Left lung (tissue), 10 donors: ENCODE data around the gene ABHD8. TPM values are rescaled to one million over a fixed set of nuclear protein-coding genes. Genes with fewer than 3 reads are reported as not detected.

Experiments
- ATAC-seq: fragments of 200-7000 bp; cut with Tn5 transposase; one replicate; pipeline ENCODE4 v1.9.1; 2020; ENCODE audit warnings: moderate library complexity
- DNase-seq, 4 donors: peaks; one replicate each; pipeline ENCODE4 v3.0.0-alpha.2; 2013 to 2020
- H3K27ac ChIP-seq, 2 donors: fragments of 200-600 bp; sonication (generic) in 1 of 2; one replicate each; pipeline versions ENCODE4 v1.5.0 to v1.8.0; 2020 to 2021
- H3K27me3 ChIP-seq, 2 donors: fragments of 200-600 bp; sonication (generic) in 1 of 2; one replicate each; pipeline versions ENCODE4 v1.5.0 to v1.8.0; 2020 to 2021
- H3K36me3 ChIP-seq, 2 donors: fragments of 200-600 bp; sonication (generic) in 1 of 2; one replicate each; pipeline versions ENCODE4 v1.5.0 to v1.8.0; 2020 to 2021
- H3K4me1 ChIP-seq, 2 donors: fragments of 200-600 bp; one replicate each; pipeline ENCODE4 v1.8.0; 2021
- H3K4me3 ChIP-seq, 2 donors: fragments of 200-600 bp; sonication (generic) in 1 of 2; one replicate each; pipeline versions ENCODE4 v1.5.0 to v1.8.0; 2020 to 2021; ENCODE audit warnings: mild to moderate bottlenecking in 1 of 2
- H3K9me3 ChIP-seq, 2 donors: fragments of 200-600 bp; sonication (generic) in 1 of 2; one replicate each; pipeline versions ENCODE4 v1.5.0 to v1.8.0; 2020 to 2021
- CTCF ChIP-seq, 2 donors: fragments of 200-600 bp; sonication (generic) in 1 of 2; IDR thresholded peaks; one replicate each; pipeline versions ENCODE4 v1.5.0 to v1.8.0; 2021; ENCODE audit warnings: antibody characterized with exemption in 2 of 2
- intact Hi-C, 2 donors: fragments of 100-400 bp; cut with DNase I; formaldehyde crosslinking; loops; one replicate each; pipeline versions ENCODE4 v1.11.2 to v1.14.2; 2022
- polyA plus RNA-seq, 6 donors: library from polyadenylated mRNA; unstranded; fragments of 120-200 nt; gene quantifications; one replicate each; pipeline ENCODE4 v1.2.1, GENCODE V29; 2013; ENCODE audit not compliant: insufficient read length in 6 of 6
- total RNA-seq, 2 donors: library from RNA; stranded (reverse); fragmentation: NEBNext Ultra II Directional; extraction: Animal tissue kit (Norgen Biotek cat#: 25700); gene quantifications; one replicate each; pipeline ENCODE4 v1.2.1, GENCODE V29; 2021
- donor health status: DM: no; HTN: yes; CAD: no.
- donor health status: DM: no; HTN: no; CAD: no.

The ABHD8 gene
- total and polyA plus RNA-seq, 8 donors, result 6.8 to 17.1 (median 10.5) TPM

GRCh38 chr19:17263712-17264640 lies 39.2 kb downstream of the ABHD8 start:
- peak overlapping the region; percentile 57 to 74 for H3K27ac ChIP-seq
- no peaks in the 10 kb centered on the region for H3K27me3 ChIP-seq
- intact Hi-C loops, result no loop called here
- peak overlapping the region in 1 of 2 donors; percentile 44 for H3K4me3 ChIP-seq
- no peak for ATAC-seq
- TF ChIP-seq CTCF (IDR thresholded peaks at IDR 0.05), result no peak
- no peak for DNase-seq
- peaks cover 6 to 17% of the 10 kb centered on the region in 2 donors for H3K4me1 ChIP-seq
- peaks cover 0 to 13% of the 10 kb centered on the region in 2 donors for H3K36me3 ChIP-seq
- H3K9me3 ChIP-seq, result no peaks in the 10 kb centered on the region

- Histone ChIP-seq H3K36me3 (peaks cover 0 to 17% of the 10 kb centered on the region in 2 donors), H3K9me3 (no peaks in the 10 kb centered on the region), H3K27me3 (no peaks in the 10 kb centered on the region), H3K4me3 (peak overlapping the region in 1 of 2 donors; percentile 44), H3K27ac (no peak overlapping the region), H3K4me1 (peaks cover 0 to 3% of the 10 kb centered on the region in 2 donors)
- no peak for DNase-seq
- TF ChIP-seq CTCF (IDR thresholded peaks at IDR 0.05), result no peak
- intact Hi-C loops, result no loop called here
- no peak for ATAC-seq
These were observed 40.7 kb downstream of the ABHD8 start for GRCh38 chr19:17262557-17262956.

- TF ChIP-seq CTCF (IDR thresholded peaks at IDR 0.05), result peak; percentile 81 to 96
- Histone ChIP-seq H3K27ac (no peak overlapping the region), H3K27me3 (no peaks in the 10 kb centered on the region), H3K9me3 (no peaks in the 10 kb centered on the region), H3K4me3 (no peak overlapping the region), H3K4me1 (peaks cover 0 to 3% of the 10 kb centered on the region in 2 donors), H3K36me3 (peaks cover 0 to 18% of the 10 kb centered on the region in 2 donors)
- intact Hi-C loops, result no loop called here
- ATAC-seq (peak; percentile 99), DNase-seq (peak in 3 of 4 donors; percentile 76 to 97 (median 87))
These were observed 42.3 kb downstream of the ABHD8 start for GRCh38 chr19:17260842-17261325.

- TF ChIP-seq CTCF (IDR thresholded peaks at IDR 0.05), result no peak
- H3K9me3 ChIP-seq, result no peaks in the 10 kb centered on the region
- no peak overlapping the region for H3K27ac ChIP-seq
- ATAC-seq, result no peak
- intact Hi-C loops, result no loop called here
- peaks cover 0 to 18% of the 10 kb centered on the region in 2 donors for H3K36me3 ChIP-seq
- no peak for DNase-seq
- H3K27me3 ChIP-seq, result no peaks in the 10 kb centered on the region
- H3K4me3 ChIP-seq, result no peak overlapping the region
- H3K4me1 ChIP-seq, result peaks cover 0 to 3% of the 10 kb centered on the region in 2 donors
These were observed 43.3 kb downstream of the ABHD8 start for GRCh38 chr19:17259934-17260333.

GRCh38 chr19:17259118-17259780 lies 44.0 kb downstream of the ABHD8 start:
- Histone ChIP-seq H3K27ac (no peak overlapping the region), H3K27me3 (no peaks in the 10 kb centered on the region), H3K4me1 (peaks cover 0 to 3% of the 10 kb centered on the region in 2 donors), H3K4me3 (no peak overlapping the region), H3K9me3 (no peaks in the 10 kb centered on the region), H3K36me3 (peaks cover 0 to 18% of the 10 kb centered on the region in 2 donors)
- intact Hi-C loops, result no loop called here
- TF ChIP-seq CTCF (IDR thresholded peaks at IDR 0.05), result no peak
- DNase-seq, result no peak
- no peak for ATAC-seq
